Neural cell (in vitro differentiated cells): ENCODE results near the gene ADH6.
"Not testable (repeated sequence)": the region's sequence is repeated elsewhere in the genome, so short reads cannot be mapped to it uniquely, and the experiment has no call there.

Experiments used
- CTCF ChIP-seq: fragments of 450-650 bp; IDR thresholded peaks from 2 replicates; pipeline ENCODE4 v1.5.1; 2014; ENCODE audit warnings: antibody characterized with exemption, mild to moderate bottlenecking, moderate library complexity; ENCODE audit not compliant: poor library complexity, severe bottlenecking
- MXI1 ChIP-seq: fragments of 450-650 bp; conservative IDR thresholded peaks from 2 replicates; pipeline ENCODE4 v1.6.1; 2014; ENCODE audit warnings: antibody characterized with exemption, mild to moderate bottlenecking; ENCODE audit not compliant: poor library complexity, severe bottlenecking

GRCh38 chr4:99189900-99190299 lies 29.1 kb downstream of the ADH6 start:
- not testable (repeated sequence) for TF ChIP-seq MXI1, CTCF
